GM23338 (cell line): ENCODE measurements around the gene C1QTNF8. TPM values are rescaled to one million over a fixed set of nuclear protein-coding genes. Genes with fewer than 3 reads are reported as not detected.

Source experiments
- ATAC-seq: fragments of 200-7000 bp; cut with Tn5 transposase; 3 replicates; pipeline ENCODE4 v1.9.1; 2020
- DNase-seq: peaks from one replicate; pipeline ENCODE4 v3.0.0-alpha.2; 2015; ENCODE audit warnings: low spot score
- H2AFZ ChIP-seq: fragments of 200-600 bp; sonication (generic); 2 replicates; pipeline ENCODE4 v1.8.0; 2016; ENCODE audit warnings: antibody characterized with exemption, mild to moderate bottlenecking, moderate library complexity
- H3F3A ChIP-seq: fragments of 200-600 bp; sonication (generic); replicated peaks from 2 replicates; pipeline ENCODE4 v1.8.0; 2017; ENCODE audit warnings: antibody characterized with exemption, mixed run types, low read depth
- H3K27ac ChIP-seq: fragments of 200-600 bp; sonication (generic); 2 replicates; pipeline ENCODE4 v1.6.1; 2016; ENCODE audit warnings: low read depth
- H3K27me3 ChIP-seq: fragments of 200-600 bp; sonication (generic); 2 replicates; pipeline ENCODE4 v1.8.0; 2016; ENCODE audit warnings: mild to moderate bottlenecking, mixed run types, moderate library complexity; ENCODE audit not compliant: insufficient read depth
- H3K36me3 ChIP-seq: fragments of 200-600 bp; sonication (generic); 2 replicates; pipeline ENCODE4 v1.8.0; 2016; ENCODE audit warnings: mild to moderate bottlenecking; ENCODE audit not compliant: insufficient read depth
- H3K4me1 ChIP-seq: fragments of 200-600 bp; sonication (generic); 2 replicates; pipeline ENCODE4 v1.8.0; 2016; ENCODE audit warnings: mild to moderate bottlenecking, moderate library complexity; ENCODE audit not compliant: insufficient read depth
- H3K4me2 ChIP-seq: fragments of 200-600 bp; sonication (generic); 2 replicates; pipeline ENCODE4 v1.7.1; 2017; ENCODE audit warnings: mixed run types
- H3K4me3 ChIP-seq: fragments of 200-600 bp; sonication (generic); 2 replicates; pipeline ENCODE4 v1.6.1; 2016; ENCODE audit warnings: mixed run types
- H3K79me2 ChIP-seq: fragments of 200-600 bp; sonication (generic); replicated peaks from 2 replicates; pipeline ENCODE4 v1.8.0; 2017; ENCODE audit warnings: mild to moderate bottlenecking; ENCODE audit not compliant: insufficient read depth
- H3K9me2 ChIP-seq: fragments of 200-600 bp; sonication (generic); 2 replicates; pipeline ENCODE4 v1.8.0; 2017; ENCODE audit not compliant: insufficient read depth
- H4K20me1 ChIP-seq: fragments of 200-600 bp; sonication (generic); replicated peaks from 2 replicates; pipeline ENCODE4 v1.8.0; 2017; ENCODE audit warnings: mild to moderate bottlenecking; ENCODE audit not compliant: insufficient read depth
- H3K27ac Mint-ChIP-seq: 2 replicates; pipeline ENCODE4 v1.8.0; 2020; ENCODE audit warnings: inconsistent platforms, mild to moderate bottlenecking, moderate library complexity, mixed read lengths
- H3K27me3 Mint-ChIP-seq: 3 replicates; pipeline ENCODE4 v1.8.0; 2022; ENCODE audit warnings: low read depth, mild to moderate bottlenecking, moderate library complexity, mixed read lengths, inconsistent platforms; ENCODE audit not compliant: insufficient read depth, poor library complexity
- H3K36me3 Mint-ChIP-seq: 3 replicates; pipeline ENCODE4 v1.8.0; 2021; ENCODE audit warnings: low read depth, mild to moderate bottlenecking, inconsistent platforms, moderate library complexity, mixed read lengths
- H3K4me1 Mint-ChIP-seq: 3 replicates; pipeline ENCODE4 v1.8.0; 2020; ENCODE audit warnings: mild to moderate bottlenecking, inconsistent platforms, mixed read lengths
- H3K4me3 Mint-ChIP-seq: 3 replicates; pipeline ENCODE4 v1.8.0; 2021; ENCODE audit warnings: moderate library complexity, mild to moderate bottlenecking, inconsistent platforms, mixed read lengths
- H3K9me3 Mint-ChIP-seq: 3 replicates; pipeline ENCODE4 v1.8.0; 2020; ENCODE audit warnings: moderate library complexity, mild to moderate bottlenecking, inconsistent platforms, mixed read lengths
- CREB1 ChIP-seq: fragments of 250-450 bp; sonication (Bioruptor Pico); IDR thresholded peaks from 2 replicates; pipeline ENCODE4 v1.5.0; 2020; ENCODE audit warnings: low read depth, mild to moderate bottlenecking, moderate library complexity
- EZH2 ChIP-seq: fragments of 200-600 bp; sonication (generic); IDR thresholded peaks from one replicate; pipeline ENCODE4 v1.8.0; 2017; ENCODE audit warnings: antibody characterized with exemption, mild to moderate bottlenecking, low read depth; ENCODE audit not compliant: unreplicated experiment
- EZH2phosphoT487 ChIP-seq: fragments of 200-600 bp; sonication (generic); IDR thresholded peaks from one replicate; pipeline ENCODE4 v1.8.1; 2018; ENCODE audit warnings: antibody characterized with exemption; ENCODE audit not compliant: unreplicated experiment
- NANOG ChIP-seq: IDR thresholded peaks from 2 replicates; pipeline ENCODE4 v1.6.1; 2016; ENCODE audit warnings: antibody characterized with exemption, borderline replicate concordance
- POLR2AphosphoS5 ChIP-seq: IDR thresholded peaks from 2 replicates; pipeline ENCODE4 v1.6.1; 2016; ENCODE audit warnings: antibody characterized with exemption, low read depth
- STAT1 ChIP-seq: IDR thresholded peaks from one replicate; pipeline ENCODE4 v1.6.1; 2016; ENCODE audit warnings: antibody characterized with exemption; ENCODE audit not compliant: unreplicated experiment
- ZNF114 ChIP-seq: fragments of 250-450 bp; sonication (Bioruptor Pico); IDR thresholded peaks from 2 replicates; pipeline ENCODE4 v1.5.0; 2020; ENCODE audit warnings: mild to moderate bottlenecking, moderate library complexity
- polyA plus RNA-seq: library from polyadenylated mRNA; unstranded; fragments of >200 nt; fragmentation: Nextera tagmentation; extraction: Ambion mirVana; gene quantifications from 2 replicates; pipeline ENCODE4 v1.2.1, GENCODE V29; 2016
- total RNA-seq: library from RNA; depleted of rRNA; stranded (reverse); fragments of >200 nt; shearing (Covaris generic); gene quantifications from 2 replicates; pipeline ENCODE4 v1.2.3, GENCODE V29; 2014
- TF ChIP-seq, protein P1 (sequence below): IDR thresholded peaks from one replicate; pipeline ENCODE4 v1.6.1; 2018; ENCODE audit warnings: antibody characterized with exemption; ENCODE audit not compliant: unreplicated experiment
- TF ChIP-seq, protein P2 (sequence below): fragments of 250-450 bp; sonication (Bioruptor Pico); IDR thresholded peaks from 2 replicates; pipeline ENCODE4 v1.5.0; 2020; ENCODE audit warnings: mild to moderate bottlenecking, moderate library complexity
- TF ChIP-seq, protein P3 (sequence below), 2 experiments: fragments of 200-600 bp in 1 of 2; sonication (generic) in 1 of 2; conservative IDR thresholded peaks; 2 replicates each; pipeline versions ENCODE4 v1.5.1 to v1.6.1; 2016 to 2017; ENCODE audit warnings: antibody characterized with exemption in 2 of 2, low read depth in 2 of 2, mild to moderate bottlenecking in 2 of 2, moderate library complexity in 1 of 2
- TF ChIP-seq, protein P4 (sequence below): IDR thresholded peaks from 2 replicates; pipeline ENCODE4 v1.6.1; 2016; ENCODE audit warnings: antibody characterized with exemption

Gene C1QTNF8
- total and polyA plus RNA-seq, 2 experiments from 2014 or later, result not detected

DNA sequence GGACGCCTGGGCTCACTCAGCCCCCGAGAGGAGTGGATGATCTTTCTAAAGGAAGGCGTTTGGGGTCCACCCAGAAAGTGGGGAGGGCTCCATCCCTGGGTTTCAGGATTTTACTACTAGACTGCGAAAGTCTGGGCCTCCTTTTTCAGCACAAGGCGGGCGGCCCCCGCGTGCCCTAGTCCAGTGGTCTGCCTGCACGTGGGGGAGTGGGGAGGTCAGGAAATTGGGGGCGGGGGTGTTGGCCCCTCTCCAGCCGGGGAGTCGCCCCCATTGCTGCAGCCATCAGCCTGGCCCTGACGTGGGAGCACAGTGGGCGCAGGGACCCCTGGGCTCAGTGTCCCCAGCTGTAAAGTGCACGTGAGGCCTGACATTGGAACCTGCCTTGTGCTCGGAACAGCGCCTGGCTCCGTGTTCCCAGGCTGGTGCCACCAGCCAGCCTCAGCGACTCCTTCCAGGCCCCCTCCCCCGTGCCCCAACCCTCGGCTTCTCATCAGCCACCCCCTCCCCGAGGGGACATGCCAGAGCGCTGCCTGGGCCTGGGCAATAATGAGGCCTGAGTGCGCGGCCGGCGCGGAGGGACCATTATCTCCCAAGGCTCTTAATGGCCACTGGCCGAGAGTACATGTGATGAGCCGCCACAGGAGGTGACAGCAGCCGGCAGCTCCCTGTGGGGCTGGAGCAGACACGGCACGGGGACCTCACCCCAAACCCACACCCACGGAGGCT, 2.4 kb upstream of the C1QTNF8 start:
- Mint-ChIP-seq H3K36me3 (no peaks in the 10 kb centered on the region), H3K9me3 (no peaks in the 10 kb centered on the region), H3K4me3 (no peak overlapping the region), H3K27ac (no peak overlapping the region), H3K4me1 (no peaks in the 10 kb centered on the region), H3K27me3 (peaks cover under 1% of the 10 kb centered on the region)
- Histone ChIP-seq H2AFZ (no peak overlapping the region), H3K4me1 (no peaks in the 10 kb centered on the region), H3K79me2 (no peaks in the 10 kb centered on the region), H3K9me2 (no peaks in the 10 kb centered on the region), H3K4me3 (no peak overlapping the region), H3K27ac (no peak overlapping the region), H3K36me3 (no peaks in the 10 kb centered on the region), H3K27me3 (no peaks in the 10 kb centered on the region), H3F3A (0 out of 2 replicates have a peak, but pooled peaks cover 4% of the 10 kb centered on the region), H3K4me2 (no peak overlapping the region), H4K20me1 (no peaks in the 10 kb centered on the region)
- DNase-seq (no peak), ATAC-seq (no peak)
- TF ChIP-seq, protein P1, sequence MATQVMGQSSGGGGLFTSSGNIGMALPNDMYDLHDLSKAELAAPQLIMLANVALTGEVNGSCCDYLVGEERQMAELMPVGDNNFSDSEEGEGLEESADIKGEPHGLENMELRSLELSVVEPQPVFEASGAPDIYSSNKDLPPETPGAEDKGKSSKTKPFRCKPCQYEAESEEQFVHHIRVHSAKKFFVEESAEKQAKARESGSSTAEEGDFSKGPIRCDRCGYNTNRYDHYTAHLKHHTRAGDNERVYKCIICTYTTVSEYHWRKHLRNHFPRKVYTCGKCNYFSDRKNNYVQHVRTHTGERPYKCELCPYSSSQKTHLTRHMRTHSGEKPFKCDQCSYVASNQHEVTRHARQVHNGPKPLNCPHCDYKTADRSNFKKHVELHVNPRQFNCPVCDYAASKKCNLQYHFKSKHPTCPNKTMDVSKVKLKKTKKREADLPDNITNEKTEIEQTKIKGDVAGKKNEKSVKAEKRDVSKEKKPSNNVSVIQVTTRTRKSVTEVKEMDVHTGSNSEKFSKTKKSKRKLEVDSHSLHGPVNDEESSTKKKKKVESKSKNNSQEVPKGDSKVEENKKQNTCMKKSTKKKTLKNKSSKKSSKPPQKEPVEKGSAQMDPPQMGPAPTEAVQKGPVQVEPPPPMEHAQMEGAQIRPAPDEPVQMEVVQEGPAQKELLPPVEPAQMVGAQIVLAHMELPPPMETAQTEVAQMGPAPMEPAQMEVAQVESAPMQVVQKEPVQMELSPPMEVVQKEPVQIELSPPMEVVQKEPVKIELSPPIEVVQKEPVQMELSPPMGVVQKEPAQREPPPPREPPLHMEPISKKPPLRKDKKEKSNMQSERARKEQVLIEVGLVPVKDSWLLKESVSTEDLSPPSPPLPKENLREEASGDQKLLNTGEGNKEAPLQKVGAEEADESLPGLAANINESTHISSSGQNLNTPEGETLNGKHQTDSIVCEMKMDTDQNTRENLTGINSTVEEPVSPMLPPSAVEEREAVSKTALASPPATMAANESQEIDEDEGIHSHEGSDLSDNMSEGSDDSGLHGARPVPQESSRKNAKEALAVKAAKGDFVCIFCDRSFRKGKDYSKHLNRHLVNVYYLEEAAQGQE, result no peak
- no peak for TF ChIP-seq STAT1
- no peak for TF ChIP-seq CREB1 (CRISPR knock-in tag)
- TF ChIP-seq, protein P2, sequence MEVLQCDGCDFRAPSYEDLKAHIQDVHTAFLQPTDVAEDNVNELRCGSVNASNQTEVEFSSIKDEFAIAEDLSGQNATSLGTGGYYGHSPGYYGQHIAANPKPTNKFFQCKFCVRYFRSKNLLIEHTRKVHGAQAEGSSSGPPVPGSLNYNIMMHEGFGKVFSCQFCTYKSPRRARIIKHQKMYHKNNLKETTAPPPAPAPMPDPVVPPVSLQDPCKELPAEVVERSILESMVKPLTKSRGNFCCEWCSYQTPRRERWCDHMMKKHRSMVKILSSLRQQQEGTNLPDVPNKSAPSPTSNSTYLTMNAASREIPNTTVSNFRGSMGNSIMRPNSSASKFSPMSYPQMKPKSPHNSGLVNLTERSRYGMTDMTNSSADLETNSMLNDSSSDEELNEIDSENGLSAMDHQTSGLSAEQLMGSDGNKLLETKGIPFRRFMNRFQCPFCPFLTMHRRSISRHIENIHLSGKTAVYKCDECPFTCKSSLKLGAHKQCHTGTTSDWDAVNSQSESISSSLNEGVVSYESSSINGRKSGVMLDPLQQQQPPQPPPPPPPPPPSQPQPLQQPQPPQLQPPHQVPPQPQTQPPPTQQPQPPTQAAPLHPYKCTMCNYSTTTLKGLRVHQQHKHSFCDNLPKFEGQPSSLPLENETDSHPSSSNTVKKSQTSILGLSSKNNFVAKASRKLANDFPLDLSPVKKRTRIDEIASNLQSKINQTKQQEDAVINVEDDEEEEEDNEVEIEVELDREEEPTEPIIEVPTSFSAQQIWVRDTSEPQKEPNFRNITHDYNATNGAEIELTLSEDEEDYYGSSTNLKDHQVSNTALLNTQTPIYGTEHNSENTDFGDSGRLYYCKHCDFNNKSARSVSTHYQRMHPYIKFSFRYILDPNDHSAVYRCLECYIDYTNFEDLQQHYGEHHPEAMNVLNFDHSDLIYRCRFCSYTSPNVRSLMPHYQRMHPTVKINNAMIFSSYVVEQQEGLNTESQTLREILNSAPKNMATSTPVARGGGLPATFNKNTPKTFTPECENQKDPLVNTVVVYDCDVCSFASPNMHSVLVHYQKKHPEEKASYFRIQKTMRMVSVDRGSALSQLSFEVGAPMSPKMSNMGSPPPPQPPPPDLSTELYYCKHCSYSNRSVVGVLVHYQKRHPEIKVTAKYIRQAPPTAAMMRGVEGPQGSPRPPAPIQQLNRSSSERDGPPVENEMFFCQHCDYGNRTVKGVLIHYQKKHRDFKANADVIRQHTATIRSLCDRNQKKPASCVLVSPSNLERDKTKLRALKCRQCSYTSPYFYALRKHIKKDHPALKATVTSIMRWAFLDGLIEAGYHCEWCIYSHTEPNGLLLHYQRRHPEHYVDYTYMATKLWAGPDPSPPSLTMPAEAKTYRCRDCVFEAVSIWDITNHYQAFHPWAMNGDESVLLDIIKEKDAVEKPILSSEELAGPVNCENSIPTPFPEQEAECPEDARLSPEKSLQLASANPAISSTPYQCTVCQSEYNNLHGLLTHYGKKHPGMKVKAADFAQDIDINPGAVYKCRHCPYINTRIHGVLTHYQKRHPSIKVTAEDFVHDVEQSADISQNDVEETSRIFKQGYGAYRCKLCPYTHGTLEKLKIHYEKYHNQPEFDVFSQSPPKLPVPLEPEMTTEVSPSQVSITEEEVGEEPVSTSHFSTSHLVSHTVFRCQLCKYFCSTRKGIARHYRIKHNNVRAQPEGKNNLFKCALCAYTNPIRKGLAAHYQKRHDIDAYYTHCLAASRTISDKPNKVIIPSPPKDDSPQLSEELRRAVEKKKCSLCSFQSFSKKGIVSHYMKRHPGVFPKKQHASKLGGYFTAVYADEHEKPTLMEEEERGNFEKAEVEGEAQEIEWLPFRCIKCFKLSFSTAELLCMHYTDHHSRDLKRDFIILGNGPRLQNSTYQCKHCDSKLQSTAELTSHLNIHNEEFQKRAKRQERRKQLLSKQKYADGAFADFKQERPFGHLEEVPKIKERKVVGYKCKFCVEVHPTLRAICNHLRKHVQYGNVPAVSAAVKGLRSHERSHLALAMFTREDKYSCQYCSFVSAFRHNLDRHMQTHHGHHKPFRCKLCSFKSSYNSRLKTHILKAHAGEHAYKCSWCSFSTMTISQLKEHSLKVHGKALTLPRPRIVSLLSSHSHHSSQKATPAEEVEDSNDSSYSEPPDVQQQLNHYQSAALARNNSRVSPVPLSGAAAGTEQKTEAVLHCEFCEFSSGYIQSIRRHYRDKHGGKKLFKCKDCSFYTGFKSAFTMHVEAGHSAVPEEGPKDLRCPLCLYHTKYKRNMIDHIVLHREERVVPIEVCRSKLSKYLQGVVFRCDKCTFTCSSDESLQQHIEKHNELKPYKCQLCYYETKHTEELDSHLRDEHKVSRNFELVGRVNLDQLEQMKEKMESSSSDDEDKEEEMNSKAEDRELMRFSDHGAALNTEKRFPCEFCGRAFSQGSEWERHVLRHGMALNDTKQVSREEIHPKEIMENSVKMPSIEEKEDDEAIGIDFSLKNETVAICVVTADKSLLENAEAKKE (CRISPR knock-in tag), result no peak
- TF ChIP-seq ZNF114 (CRISPR knock-in tag), result no peak
- TF ChIP-seq, protein P3, sequence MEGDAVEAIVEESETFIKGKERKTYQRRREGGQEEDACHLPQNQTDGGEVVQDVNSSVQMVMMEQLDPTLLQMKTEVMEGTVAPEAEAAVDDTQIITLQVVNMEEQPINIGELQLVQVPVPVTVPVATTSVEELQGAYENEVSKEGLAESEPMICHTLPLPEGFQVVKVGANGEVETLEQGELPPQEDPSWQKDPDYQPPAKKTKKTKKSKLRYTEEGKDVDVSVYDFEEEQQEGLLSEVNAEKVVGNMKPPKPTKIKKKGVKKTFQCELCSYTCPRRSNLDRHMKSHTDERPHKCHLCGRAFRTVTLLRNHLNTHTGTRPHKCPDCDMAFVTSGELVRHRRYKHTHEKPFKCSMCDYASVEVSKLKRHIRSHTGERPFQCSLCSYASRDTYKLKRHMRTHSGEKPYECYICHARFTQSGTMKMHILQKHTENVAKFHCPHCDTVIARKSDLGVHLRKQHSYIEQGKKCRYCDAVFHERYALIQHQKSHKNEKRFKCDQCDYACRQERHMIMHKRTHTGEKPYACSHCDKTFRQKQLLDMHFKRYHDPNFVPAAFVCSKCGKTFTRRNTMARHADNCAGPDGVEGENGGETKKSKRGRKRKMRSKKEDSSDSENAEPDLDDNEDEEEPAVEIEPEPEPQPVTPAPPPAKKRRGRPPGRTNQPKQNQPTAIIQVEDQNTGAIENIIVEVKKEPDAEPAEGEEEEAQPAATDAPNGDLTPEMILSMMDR (conservative IDR thresholded peaks at IDR 0.05; ENCODE audit: low read depth in 2 of 2), result no peak
- TF ChIP-seq NANOG, result no peak
- TF ChIP-seq EZH2phosphoT487, result no peak
- TF ChIP-seq, protein P4, sequence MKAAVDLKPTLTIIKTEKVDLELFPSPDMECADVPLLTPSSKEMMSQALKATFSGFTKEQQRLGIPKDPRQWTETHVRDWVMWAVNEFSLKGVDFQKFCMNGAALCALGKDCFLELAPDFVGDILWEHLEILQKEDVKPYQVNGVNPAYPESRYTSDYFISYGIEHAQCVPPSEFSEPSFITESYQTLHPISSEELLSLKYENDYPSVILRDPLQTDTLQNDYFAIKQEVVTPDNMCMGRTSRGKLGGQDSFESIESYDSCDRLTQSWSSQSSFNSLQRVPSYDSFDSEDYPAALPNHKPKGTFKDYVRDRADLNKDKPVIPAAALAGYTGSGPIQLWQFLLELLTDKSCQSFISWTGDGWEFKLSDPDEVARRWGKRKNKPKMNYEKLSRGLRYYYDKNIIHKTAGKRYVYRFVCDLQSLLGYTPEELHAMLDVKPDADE, result no peak
- TF ChIP-seq EZH2, result no peak
- no peak for TF ChIP-seq POLR2AphosphoS5
